Measurements from ENCODE around the gene SLC25A41. TPM values are rescaled to one million over a fixed set of nuclear protein-coding genes. Genes with fewer than 3 reads are reported as not detected.

SLC25A41 gene
- total and polyA plus RNA-seq, 2 experiments from 2014 or later = 0.27 to 0.50 TPM

- peak within 1 kb of the TSS; percentile 89 for H3K4me3 ChIP-seq
- no peaks in the 10 kb centered on the region for H3K36me3 ChIP-seq (replicated peaks; ENCODE audit: insufficient read depth, low read depth)
- no peaks in the 10 kb centered on the region for H3K9me3 ChIP-seq (ENCODE audit: low read depth)
- H4K20me1 ChIP-seq (ENCODE audit: insufficient read depth, poor library complexity, severe bottlenecking) = peaks cover 47% of the 10 kb centered on the region
- peak within 1 kb of the TSS; percentile 94 for H3K4me2 ChIP-seq
- peak within 1 kb of the TSS; percentile 84 for H3K27ac ChIP-seq
- H3K9me2 ChIP-seq (replicated peaks; ENCODE audit: insufficient read depth) = no peaks in the 10 kb centered on the region
- DNase-seq (ENCODE audit: low spot score) = peak; percentile 56
- peak within 1 kb of the TSS; percentile 49 for H2AFZ ChIP-seq
- WGBS (ENCODE audit: low lambda C conversion rate, missing lambda C conversion rate) = 3% methylated on average over 19 of the region's 114 CpGs
- peaks cover 11% of the 10 kb centered on the region for H3K4me1 ChIP-seq (ENCODE audit: insufficient read depth)
- peaks cover 47% of the 10 kb centered on the region for H3K79me2 ChIP-seq
- no peak for TF ChIP-seq CTCF (IDR thresholded peaks at IDR 0.05; ENCODE audit: poor library complexity)
- no peak for TF ChIP-seq EZH2 (IDR thresholded peaks at IDR 0.05; ENCODE audit: borderline replicate concordance)
- TF ChIP-seq EZH2phosphoT487 (IDR thresholded peaks at IDR 0.05; ENCODE audit: low read depth, severe bottlenecking, unreplicated experiment) = no peak
- no peaks in the 10 kb centered on the region for H3K27me3 ChIP-seq
Measured at GRCh38 chr19:6424195-6424938, 9.2 kb downstream of the SLC25A41 start, which contains the start of gene KHSRP. Gene KHSRP, minus strand, starts transcription at chr19:6424811. Its CDS starts 110 bp downstream, at chr19:6424701.

DNA sequence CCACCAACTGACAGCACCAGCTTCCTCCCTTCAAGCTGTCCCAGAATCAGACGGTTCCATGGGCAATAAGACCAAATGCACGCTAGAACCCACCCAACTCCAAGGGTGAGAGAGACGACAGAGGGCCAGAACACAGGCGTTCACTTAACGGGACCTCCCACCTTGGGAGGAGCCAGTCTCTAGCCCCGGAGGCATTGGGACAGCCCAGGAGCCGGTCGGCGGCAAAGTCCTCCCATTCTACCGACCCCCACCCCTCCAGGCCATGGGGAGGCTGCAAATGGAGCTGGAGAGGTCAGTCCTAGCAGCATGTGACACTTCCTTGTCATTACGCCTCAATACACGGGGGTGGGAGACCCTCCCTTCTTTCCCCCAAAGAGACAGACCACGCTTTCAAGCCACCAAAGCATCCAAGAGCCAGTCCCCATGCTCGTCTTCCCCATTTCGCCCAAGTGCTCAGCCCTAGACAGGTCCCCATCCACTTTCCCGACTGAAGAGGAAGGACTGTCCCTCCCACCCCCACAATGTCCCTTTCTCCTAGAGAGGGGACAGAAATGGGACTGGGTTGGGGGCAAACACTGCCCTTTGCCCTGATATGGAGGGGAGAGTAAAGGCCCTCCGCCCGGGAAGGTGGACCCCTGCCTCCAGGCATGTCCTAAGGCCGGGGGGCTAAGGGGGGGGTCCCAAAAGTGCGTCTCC, 9.9 kb downstream of the SLC25A41 start:
- Histone ChIP-seq H3K27ac (peak overlapping the region; percentile 72), H4K20me1 (ENCODE audit: insufficient read depth, poor library complexity, severe bottlenecking) (peaks cover 51% of the 10 kb centered on the region), H3K36me3 (replicated peaks; ENCODE audit: insufficient read depth, low read depth) (no peaks in the 10 kb centered on the region), H2AFZ (no peak overlapping the region), H3K4me2 (peak overlapping the region; percentile 94), H3K4me3 (peak overlapping the region; percentile 89), H3K27me3 (no peaks in the 10 kb centered on the region), H3K4me1 (ENCODE audit: insufficient read depth) (peaks cover 11% of the 10 kb centered on the region), H3K79me2 (peaks cover 55% of the 10 kb centered on the region), H3K9me2 (replicated peaks; ENCODE audit: insufficient read depth) (no peaks in the 10 kb centered on the region), H3K9me3 (ENCODE audit: low read depth) (no peaks in the 10 kb centered on the region)
- under 1% methylated on average over 16 of the region's 20 CpGs for WGBS (ENCODE audit: low lambda C conversion rate, missing lambda C conversion rate)
- TF ChIP-seq CTCF (IDR thresholded peaks at IDR 0.05; ENCODE audit: poor library complexity) (no peak), EZH2 (IDR thresholded peaks at IDR 0.05; ENCODE audit: borderline replicate concordance) (no peak), EZH2phosphoT487 (IDR thresholded peaks at IDR 0.05; ENCODE audit: low read depth, severe bottlenecking, unreplicated experiment) (no peak)
- DNase-seq (ENCODE audit: low spot score) = peak; percentile 78

- Histone ChIP-seq H3K4me2 (no peak overlapping the region), H3K27ac (no peak overlapping the region), H3K9me2 (replicated peaks; ENCODE audit: insufficient read depth) (no peaks in the 10 kb centered on the region), H4K20me1 (ENCODE audit: insufficient read depth, poor library complexity, severe bottlenecking) (peaks cover 58% of the 10 kb centered on the region), H3K9me3 (ENCODE audit: low read depth) (no peaks in the 10 kb centered on the region), H2AFZ (no peak overlapping the region), H3K36me3 (replicated peaks; ENCODE audit: insufficient read depth, low read depth) (no peaks in the 10 kb centered on the region), H3K4me1 (ENCODE audit: insufficient read depth) (peaks cover 11% of the 10 kb centered on the region), H3K27me3 (no peaks in the 10 kb centered on the region), H3K79me2 (peaks cover 65% of the 10 kb centered on the region), H3K4me3 (no peak overlapping the region)
- no peak for DNase-seq (ENCODE audit: low spot score)
- 89% methylated on average over 20 of the region's 20 CpGs for WGBS (ENCODE audit: low lambda C conversion rate, missing lambda C conversion rate)
- no peak for TF ChIP-seq EZH2 (IDR thresholded peaks at IDR 0.05; ENCODE audit: borderline replicate concordance)
- no peak for TF ChIP-seq EZH2phosphoT487 (IDR thresholded peaks at IDR 0.05; ENCODE audit: low read depth, severe bottlenecking, unreplicated experiment)
- TF ChIP-seq CTCF (IDR thresholded peaks at IDR 0.05; ENCODE audit: poor library complexity) = no peak
Measured at GRCh38 chr19:6421075-6422014, 12.2 kb downstream of the SLC25A41 start.
